ENCODE data around the gene DENND1A. TPM values are rescaled to one million over a fixed set of nuclear protein-coding genes. Genes with fewer than 3 reads are reported as not detected.

DENND1A gene
- total and polyA plus RNA-seq, 11 donors, result 9.8 to 24.0 (median 14.7) TPM

DNA sequence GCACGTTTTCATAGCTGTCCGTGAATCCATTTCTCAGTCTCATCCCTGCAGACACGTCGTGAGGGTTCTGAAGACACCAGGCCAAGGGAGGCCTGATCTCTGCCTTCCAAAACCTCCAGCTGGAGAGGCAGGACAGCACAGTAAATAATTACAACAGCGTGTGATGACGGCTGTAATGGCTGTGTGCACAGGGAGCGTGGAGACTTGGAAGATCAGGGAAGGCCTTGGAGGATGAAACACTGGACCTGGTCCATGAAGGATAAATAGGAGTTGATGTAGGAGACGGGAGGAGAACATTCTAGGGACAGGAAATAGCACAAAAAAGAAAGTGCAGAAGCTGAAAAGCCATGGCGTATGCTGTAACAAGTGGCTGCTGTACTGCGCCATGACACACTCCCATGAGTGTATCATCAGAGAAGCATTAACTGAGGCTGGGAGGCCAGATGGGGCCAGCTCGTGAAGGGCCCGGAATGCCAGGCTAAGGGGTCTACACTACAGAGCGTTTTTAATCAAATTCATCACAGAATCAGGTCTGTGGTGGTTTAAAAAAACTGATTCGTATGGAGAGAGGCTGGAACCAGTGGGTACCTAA, 476.8 kb downstream of the DENND1A start:
- intact Hi-C loops (cut with DNase I), result loop anchor here in 1 of 10 donors (10.0 kb wide), 1 partner anchor 52 kb away; no protein-coding TSS in a partner anchor
- Histone ChIP-seq H3K9me3 (no peaks in the 10 kb centered on the region), H3K27me3 (no peaks in the 10 kb centered on the region), H3K4me1 (no peaks in the 10 kb centered on the region), H3K27ac (peak overlapping the region in 2 of 12 donors; percentile 7 to 24), H3K4me3 (no peak overlapping the region), H3K36me3 (peaks cover 0 to 45% (median 7%) of the 10 kb centered on the region in 9 donors)
- no peak for TF ChIP-seq POLR2A (IDR thresholded peaks at IDR 0.05)
- TF ChIP-seq, protein P1, sequence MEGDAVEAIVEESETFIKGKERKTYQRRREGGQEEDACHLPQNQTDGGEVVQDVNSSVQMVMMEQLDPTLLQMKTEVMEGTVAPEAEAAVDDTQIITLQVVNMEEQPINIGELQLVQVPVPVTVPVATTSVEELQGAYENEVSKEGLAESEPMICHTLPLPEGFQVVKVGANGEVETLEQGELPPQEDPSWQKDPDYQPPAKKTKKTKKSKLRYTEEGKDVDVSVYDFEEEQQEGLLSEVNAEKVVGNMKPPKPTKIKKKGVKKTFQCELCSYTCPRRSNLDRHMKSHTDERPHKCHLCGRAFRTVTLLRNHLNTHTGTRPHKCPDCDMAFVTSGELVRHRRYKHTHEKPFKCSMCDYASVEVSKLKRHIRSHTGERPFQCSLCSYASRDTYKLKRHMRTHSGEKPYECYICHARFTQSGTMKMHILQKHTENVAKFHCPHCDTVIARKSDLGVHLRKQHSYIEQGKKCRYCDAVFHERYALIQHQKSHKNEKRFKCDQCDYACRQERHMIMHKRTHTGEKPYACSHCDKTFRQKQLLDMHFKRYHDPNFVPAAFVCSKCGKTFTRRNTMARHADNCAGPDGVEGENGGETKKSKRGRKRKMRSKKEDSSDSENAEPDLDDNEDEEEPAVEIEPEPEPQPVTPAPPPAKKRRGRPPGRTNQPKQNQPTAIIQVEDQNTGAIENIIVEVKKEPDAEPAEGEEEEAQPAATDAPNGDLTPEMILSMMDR (IDR thresholded peaks at IDR 0.05), result no peak
- WGBS, 4 donors, result 83 to 89% (median 85%) methylated on average over 14 of the region's 14 CpGs
- no peak for DNase-seq
- peak in 1 of 4 donors; percentile 34 for ATAC-seq

DNA sequence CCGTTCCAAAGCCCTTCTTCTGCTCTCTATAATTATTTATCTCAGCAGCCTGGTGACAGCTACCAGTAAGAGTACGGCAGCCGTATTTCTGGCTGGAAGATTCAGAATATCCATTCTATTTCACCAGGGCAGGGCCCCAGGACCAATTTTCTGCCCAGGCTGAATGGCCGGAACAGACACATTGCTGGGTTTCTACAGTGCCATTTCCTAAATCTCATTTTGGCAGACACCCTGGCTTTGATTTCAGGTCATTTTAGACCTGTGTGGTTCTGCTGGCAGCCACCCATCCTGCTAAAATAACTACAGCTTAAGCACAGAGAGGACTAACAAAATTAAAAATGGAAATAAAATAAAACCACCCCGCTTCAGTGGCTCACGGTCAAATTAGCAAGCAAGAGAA, 478.9 kb downstream of the DENND1A start:
- ATAC-seq, result no peak

GRCh38 chr9:123450098-123450770, 479.7 kb downstream of the DENND1A start:
- DNase-seq, result no peak
- 86 to 92% (median 88%) methylated on average over 12 of the region's 12 CpGs for WGBS, 4 donors
- Histone ChIP-seq H3K36me3 (peaks cover 0 to 39% (median 7%) of the 10 kb centered on the region in 9 donors), H3K4me1 (no peaks in the 10 kb centered on the region), H3K27me3 (no peaks in the 10 kb centered on the region), H3K4me3 (no peak overlapping the region), H3K27ac (no peak overlapping the region), H3K9me3 (no peaks in the 10 kb centered on the region)
- TF ChIP-seq POLR2A (IDR thresholded peaks at IDR 0.05), result no peak
- TF ChIP-seq, protein P1 (IDR thresholded peaks at IDR 0.05), result no peak
- ATAC-seq, result no peak
- intact Hi-C loops (cut with DNase I), result loop anchor here in 1 of 10 donors (10.0 kb wide), 1 partner anchor 55 kb away; no protein-coding TSS in a partner anchor

More for the DNA sequence above, 478.9 kb downstream of the DENND1A start:
- H3K27ac ChIP-seq, result no peak overlapping the region
- no peak overlapping the region for H3K4me3 ChIP-seq
- no peak for TF ChIP-seq POLR2A (IDR thresholded peaks at IDR 0.05)
- TF ChIP-seq, protein P1 (IDR thresholded peaks at IDR 0.05), result no peak
- H3K36me3 ChIP-seq, result peaks cover 0 to 46% (median 7%) of the 10 kb centered on the region in 9 donors
- no peak for DNase-seq
- H3K9me3 ChIP-seq, result no peaks in the 10 kb centered on the region
- no peaks in the 10 kb centered on the region for H3K4me1 ChIP-seq
- H3K27me3 ChIP-seq, result no peaks in the 10 kb centered on the region
- 71 to 87% (median 86%) methylated on average over 6 of the region's 6 CpGs for WGBS, 4 donors
- intact Hi-C loops (cut with DNase I), result loop anchor here in 1 of 10 donors (10.0 kb wide), 1 partner anchor 54 kb away; no protein-coding TSS in a partner anchor

DNA sequence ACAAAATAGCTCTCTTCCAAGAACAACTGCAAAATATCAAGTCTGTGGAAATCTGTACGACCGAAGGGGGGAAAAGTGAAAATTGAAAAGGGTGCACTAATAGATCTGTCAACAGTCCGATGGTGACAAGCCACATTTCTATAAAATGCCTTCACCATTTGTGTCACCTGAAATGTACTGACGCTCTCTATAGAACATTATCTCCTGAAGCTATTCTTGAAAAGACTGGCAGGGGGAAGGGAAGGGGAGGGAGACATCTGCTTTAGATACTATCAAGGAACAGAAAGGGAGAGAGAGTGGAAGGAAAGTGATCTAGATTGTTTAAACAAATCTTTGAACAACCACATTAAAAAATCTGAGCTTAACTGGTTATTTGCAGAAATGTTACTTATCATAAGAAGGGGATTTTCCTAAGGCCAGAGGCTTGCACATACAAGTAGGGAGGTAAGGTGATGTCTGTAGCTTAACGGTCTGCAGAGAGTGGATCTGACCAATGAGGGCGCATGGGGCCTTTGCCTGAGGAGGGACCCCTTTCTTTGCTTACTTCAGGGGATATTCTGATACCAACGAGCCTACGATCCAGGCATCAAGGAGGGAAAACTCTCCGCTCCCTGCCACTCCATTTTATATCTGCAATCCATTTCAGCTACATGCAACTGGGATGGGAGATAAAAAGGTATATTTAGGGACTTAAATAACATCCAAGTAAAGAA, 481.8 kb downstream of the DENND1A start:
- no peaks in the 10 kb centered on the region for H3K27me3 ChIP-seq

More for the DNA sequence above, 481.8 kb downstream of the DENND1A start:
- TF ChIP-seq, protein P1 (IDR thresholded peaks at IDR 0.05), result no peak
- TF ChIP-seq POLR2A (IDR thresholded peaks at IDR 0.05), result no peak
- H3K36me3 ChIP-seq, result peaks cover 0 to 36% (median 4%) of the 10 kb centered on the region in 9 donors
- ATAC-seq (peak in 1 of 4 donors; percentile 24), DNase-seq (no peak)
- no peak overlapping the region for H3K27ac ChIP-seq
- no peaks in the 10 kb centered on the region for H3K4me1 ChIP-seq
- intact Hi-C loops (cut with DNase I), result no loop called here
- H3K4me3 ChIP-seq, result no peak overlapping the region
- 61 to 73% (median 70%) methylated on average over 9 of the region's 9 CpGs for WGBS, 4 donors
- H3K9me3 ChIP-seq, result no peaks in the 10 kb centered on the region

Data from heart left ventricle (tissue), 16 donors.